Retinal pigment epithelial cell (primary cell): Measurements from ENCODE around the gene SEC11C.
"Not testable (repeated sequence)": the region's sequence is repeated elsewhere in the genome, so short reads cannot be mapped to it uniquely, and the experiment has no call there.

Experiments
- DNase-seq: peaks from one replicate; pipeline ENCODE4 v3.0.0-alpha.2; 2010; ENCODE audit warnings: low read depth
- H3K4me3 ChIP-seq: 2 replicates; pipeline ENCODE4 v1.5.1; 2011; ENCODE audit warnings: mild to moderate bottlenecking, low read length, control low read depth, moderate library complexity
- CTCF ChIP-seq: conservative IDR thresholded peaks from 2 replicates; pipeline ENCODE4 v1.5.1; 2011; ENCODE audit warnings: low read depth, low read length, control low read depth, inconsistent platforms

SEC11C gene

GRCh38 chr18:59132810-59133465, 6.7 kb upstream of the SEC11C start:
- no peak for DNase-seq
- H3K4me3 ChIP-seq: no peak overlapping the region

GRCh38 chr18:59139291-59139614, 431 bp upstream of the SEC11C start:
- TF ChIP-seq CTCF: no peak
- H3K4me3 ChIP-seq: peak overlapping the region; percentile 92
- DNase-seq: peak; percentile 53

More at GRCh38 chr18:59132810-59133465, 6.7 kb upstream of the SEC11C start:
- TF ChIP-seq CTCF: no peak

- TF ChIP-seq CTCF: peak; percentile 16
- H3K4me3 ChIP-seq: peak overlapping the region; percentile 92
- peak; percentile 11 for DNase-seq
These were observed 710 bp downstream of the SEC11C start for GRCh38 chr18:59140302-59140885.

- H3K4me3 ChIP-seq: no peak overlapping the region
- DNase-seq: no peak
- TF ChIP-seq CTCF: no peak
These were observed 1.8 kb downstream of the SEC11C start for GRCh38 chr18:59141294-59142068.

- no peak for TF ChIP-seq CTCF
- H3K4me3 ChIP-seq: no peak overlapping the region
- no peak for DNase-seq
These were observed 2.6 kb downstream of the SEC11C start for GRCh38 chr18:59142274-59142673.

- not testable (repeated sequence) for DNase-seq, H3K4me3 ChIP-seq
These were observed 3.2 kb downstream of the SEC11C start for GRCh38 chr18:59142800-59143416.

- no peak for TF ChIP-seq CTCF
- no peak for DNase-seq
- H3K4me3 ChIP-seq: no peak overlapping the region
These were observed 3.8 kb downstream of the SEC11C start for GRCh38 chr18:59143441-59143840.
